ENCODE results near the gene SLC26A5.

Gene SLC26A5

GRCh38 chr7:103346396-103346795 is 99.6 kb downstream of the SLC26A5 start:
- DNase-seq (ENCODE audit: low read depth in 2 of 2) = no peak

- peak; percentile 70 to 80 for DNase-seq (ENCODE audit: low read depth in 2 of 2)
Measured at GRCh38 chr7:103344453-103345149, 101.4 kb downstream of the SLC26A5 start, which contains the start of gene DNAJC2. TSS of gene DNAJC2 (minus strand) at chr7:103344767. CDS start at chr7:103344622, 145 bp downstream.

GRCh38 chr7:103343758-103344452 is 102.1 kb downstream of the SLC26A5 start:
- DNase-seq (ENCODE audit: low read depth in 2 of 2) = peak; percentile 20 to 24

GRCh38 chr7:103343332-103343731 is 102.7 kb downstream of the SLC26A5 start:
- DNase-seq (ENCODE audit: low read depth in 2 of 2) = no peak

- DNase-seq (ENCODE audit: low read depth in 2 of 2) = no peak
Measured at GRCh38 chr7:103341466-103341865, 104.5 kb downstream of the SLC26A5 start.

GRCh38 chr7:103338864-103339263 is 107.1 kb downstream of the SLC26A5 start:
- no peak for DNase-seq (ENCODE audit: low read depth in 2 of 2)

- DNase-seq (ENCODE audit: low read depth in 2 of 2) = no peak
Measured at GRCh38 chr7:103336761-103337160, 109.2 kb downstream of the SLC26A5 start.

- no peak for DNase-seq (ENCODE audit: low read depth in 2 of 2)
Measured at GRCh38 chr7:103325744-103326143, 120.3 kb downstream of the SLC26A5 start.
